Panc1 (cell line): ENCODE data around the gene NOL4L. TPM values are rescaled to one million over a fixed set of nuclear protein-coding genes. Genes with fewer than 3 reads are reported as not detected.

Experiments used
- ATAC-seq: fragments of 200-7000 bp; cut with Tn5 transposase; 2 replicates; pipeline ENCODE4 v1.9.1; 2020; ENCODE audit warnings: mild to moderate bottlenecking, moderate library complexity
- BruUV-seq: library from RNA; stranded (reverse); fragments of 400-500 nt; replicated peaks from 2 replicates; lab custom pipeline; 2021; lab: Mats Ljungman, UMichigan
- CTCF ChIA-PET: fragments of 300-600 bp; sonication (Branson Sonifier 250); formaldehyde crosslinking; loops from one replicate; lab custom pipeline; 2022; ENCODE audit warnings: antibody characterized with exemption; lab: Charles Lee
- POLR2A ChIA-PET: fragments of 300-600 bp; sonication (Branson Sonifier 250); formaldehyde crosslinking; loops from one replicate; lab custom pipeline; 2022; ENCODE audit warnings: antibody characterized with exemption; lab: Charles Lee
- DNase-seq: peaks from one replicate; pipeline ENCODE4 v3.0.0-alpha.2; 2010; ENCODE audit warnings: low read depth, low spot score
- H3K27ac ChIP-seq: 2 replicates; pipeline ENCODE4 v1.5.1; 2011; ENCODE audit warnings: mild to moderate bottlenecking, low read length, inconsistent platforms
- H3K27me3 ChIP-seq: fragments of 200-500 bp; sonication (Bioruptor generic); 2 replicates; pipeline ENCODE4 v1.6.0; 2014; ENCODE audit warnings: low read length, inconsistent platforms; ENCODE audit not compliant: control insufficient read depth, insufficient read depth
- H3K36me3 ChIP-seq: fragments of 200-500 bp; sonication (Bioruptor generic); 2 replicates; pipeline ENCODE4 v1.5.1; 2014; ENCODE audit warnings: inconsistent platforms, mild to moderate bottlenecking, low read length, moderate library complexity; ENCODE audit not compliant: control insufficient read depth, insufficient read depth
- H3K4me1 ChIP-seq: 2 replicates; pipeline ENCODE4 v1.5.1; 2011; ENCODE audit warnings: inconsistent platforms, mild to moderate bottlenecking, low read length, moderate library complexity; ENCODE audit not compliant: control insufficient read depth, insufficient read depth
- H3K4me3 ChIP-seq, 2 experiments: 2 replicates each; pipeline ENCODE4 v1.5.1; 2011 to 2012; ENCODE audit warnings: low read depth in 2 of 2, low read length in 2 of 2, mild to moderate bottlenecking in 2 of 2, inconsistent platforms in 1 of 2, moderate library complexity in 1 of 2
- H3K9me3 ChIP-seq: fragments of 200-500 bp; sonication (Bioruptor generic); 2 replicates; pipeline ENCODE4 v1.5.1; 2014; ENCODE audit warnings: low read depth, mild to moderate bottlenecking, inconsistent platforms, low read length, moderate library complexity; ENCODE audit not compliant: control insufficient read depth, insufficient read depth
- CTCF ChIP-seq: fragments of 450-650 bp; IDR thresholded peaks from 2 replicates; pipeline ENCODE4 v1.5.1; 2017; ENCODE audit warnings: mild to moderate bottlenecking
- POLR2AphosphoS5 ChIP-seq: IDR thresholded peaks from 2 replicates; pipeline ENCODE4 v1.6.1; 2012; ENCODE audit warnings: mild to moderate bottlenecking, low read depth, low read length, moderate library complexity
- REST ChIP-seq, 2 experiments: IDR thresholded peaks; 2 replicates each; pipeline ENCODE4 v1.6.1; 2011 to 2012; ENCODE audit warnings: low read depth in 2 of 2, control low read depth in 1 of 2, low read length in 1 of 2, mild to moderate bottlenecking in 1 of 2, moderate library complexity in 1 of 2; ENCODE audit not compliant: insufficient read depth in 1 of 2
- SIN3A ChIP-seq: IDR thresholded peaks from 2 replicates; pipeline ENCODE4 v1.6.1; 2012; ENCODE audit warnings: low read depth, mild to moderate bottlenecking, low read length, moderate library complexity, borderline replicate concordance; ENCODE audit not compliant: insufficient read depth
- TCF7L2 ChIP-seq: IDR thresholded peaks from 2 replicates; pipeline ENCODE4 v1.6.1; 2011; ENCODE audit warnings: mild to moderate bottlenecking, low read depth, low read length, inconsistent platforms
- in situ Hi-C: cut with HindIII; loops from 2 replicates; pipeline ENCODE4 v1.10.0; 2016; ENCODE audit warnings: low sequenced_read_pairs, low pct_unique_long_range_greater_than_20kb
- intact Hi-C: fragments of 100-400 bp; cut with micrococcal nuclease; formaldehyde crosslinking; loops from one replicate; pipeline ENCODE4 v1.10.0; 2022; ENCODE audit not compliant: unreplicated experiment
- total RNA-seq: library from RNA; stranded (reverse); gene quantifications from one replicate; pipeline ENCODE4 v1.2.1, GENCODE V29; 2021; ENCODE audit not compliant: unreplicated experiment

The NOL4L gene
- total RNA-seq, 1 experiment from 2014 or later: 21.6 TPM

- BruUV-seq: no TSS peak
- ATAC-seq (no peak), DNase-seq (no peak)
- no peak for TF ChIP-seq SIN3A
- in situ Hi-C loops (no loop called here), intact Hi-C loops (no loop called here)
- no peak overlapping the region for H3K27ac ChIP-seq
- H3K9me3 ChIP-seq: no peaks in the 10 kb centered on the region
- CTCF ChIA-PET: no interaction called here
- H3K4me3 ChIP-seq: no peak overlapping the region
- H3K36me3 ChIP-seq: no peaks in the 10 kb centered on the region
- POLR2A ChIA-PET: no interaction called here
- no peaks in the 10 kb centered on the region for H3K27me3 ChIP-seq
- H3K4me1 ChIP-seq: peaks cover 21% of the 10 kb centered on the region
Observed at GRCh38 chr20:32569380-32570305, 15.5 kb downstream of the NOL4L start.

- DNase-seq (no peak), ATAC-seq (no peak)
- H3K36me3 ChIP-seq: no peaks in the 10 kb centered on the region
- intact Hi-C loops: no loop called here
- no peak overlapping the region for H3K27ac ChIP-seq
- BruUV-seq: no TSS peak
- no peak overlapping the region for H3K4me3 ChIP-seq
- TF ChIP-seq CTCF: no peak
- no peak for TF ChIP-seq REST (IDR thresholded peaks at IDR 0.05; ENCODE audit: insufficient read depth in 1 of 2, low read depth in 2 of 2, low read length in 1 of 2)
- no peak for TF ChIP-seq TCF7L2
- POLR2A ChIA-PET: no interaction called here
- H3K27me3 ChIP-seq: no peaks in the 10 kb centered on the region
- H3K4me1 ChIP-seq: peaks cover 14% of the 10 kb centered on the region
- no peaks in the 10 kb centered on the region for H3K9me3 ChIP-seq
- in situ Hi-C loops: no loop called here
- CTCF ChIA-PET: no interaction called here
Observed at GRCh38 chr20:32569018-32569379, 16.1 kb downstream of the NOL4L start.

GRCh38 chr20:32567384-32568178 lies 17.6 kb downstream of the NOL4L start:
- peaks cover 13% of the 10 kb centered on the region for H3K4me1 ChIP-seq
- H3K27ac ChIP-seq: no peak overlapping the region
- no peaks in the 10 kb centered on the region for H3K27me3 ChIP-seq
- no peak for DNase-seq
- TF ChIP-seq CTCF (no peak), TCF7L2 (no peak), SIN3A (no peak), POLR2AphosphoS5 (no peak), REST (IDR thresholded peaks at IDR 0.05; ENCODE audit: insufficient read depth in 1 of 2, low read depth in 2 of 2, low read length in 1 of 2) (no peak)
- CTCF ChIA-PET: no interaction called here
- H3K9me3 ChIP-seq: no peaks in the 10 kb centered on the region
- no peaks in the 10 kb centered on the region for H3K36me3 ChIP-seq
- POLR2A ChIA-PET: no interaction called here
- no TSS peak for BruUV-seq
- intact Hi-C loops: no loop called here
- in situ Hi-C loops: no loop called here
- no peak overlapping the region for H3K4me3 ChIP-seq
- ATAC-seq: no peak
